Fibroblast of peridontal ligament (primary cell): Measurements from ENCODE around the gene PET117.
A peak's percentile ranks its signal among the peaks of the same experiment; 100 is the strongest.
"Not testable (repeated sequence)": the region's sequence is repeated elsewhere in the genome, so short reads cannot be mapped to it uniquely, and the experiment has no call there.

Experiments
- DNase-seq: peaks from one replicate; pipeline ENCODE4 v3.0.0-alpha.2; 2010; ENCODE audit errors: extremely low read depth

PET117 gene

DNA sequence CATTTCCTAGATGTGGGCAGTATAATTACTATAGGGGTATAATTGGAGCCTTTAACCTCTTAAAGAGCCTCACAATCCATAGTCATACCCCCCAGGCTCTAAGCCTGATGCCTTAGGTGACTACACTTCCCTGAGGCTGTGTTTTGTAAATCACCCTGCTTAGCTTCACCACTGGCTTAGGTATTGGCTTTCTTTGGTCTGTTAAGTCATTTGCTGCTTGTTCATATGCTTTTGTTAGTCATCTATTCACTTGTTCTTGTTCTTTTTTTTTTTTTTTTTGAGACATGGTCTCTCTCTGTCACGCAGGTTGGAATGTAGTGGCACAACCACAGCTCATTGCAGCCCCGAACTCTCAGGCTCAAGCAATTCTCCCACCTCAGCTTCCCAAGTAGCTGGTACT is 26.7 kb downstream of the PET117 start:
- peak; percentile 2 for DNase-seq

DNA sequence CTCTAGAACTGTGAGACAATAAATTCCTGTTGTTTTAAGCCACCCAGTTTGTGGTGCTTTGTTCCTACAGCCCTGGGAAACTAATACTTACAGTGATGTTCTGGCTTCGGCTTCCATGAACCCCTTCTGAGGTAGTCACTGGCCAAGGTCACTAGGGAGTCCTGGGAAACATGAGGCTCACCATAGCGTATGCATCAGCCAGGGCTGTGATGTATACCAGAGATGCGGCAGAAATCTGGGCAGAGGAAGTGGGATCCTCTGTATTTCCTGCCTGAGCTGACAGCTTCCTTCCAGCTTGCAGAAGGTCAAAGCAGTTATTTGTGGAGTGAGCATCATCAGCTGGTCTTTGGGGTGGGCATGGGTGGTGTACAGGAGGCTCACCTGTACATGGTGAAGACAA is 27.9 kb downstream of the PET117 start:
- DNase-seq: no peak

- no peak for DNase-seq
Observed at GRCh38 chr20:18166241-18166881, 28.7 kb downstream of the PET117 start.

GRCh38 chr20:18166950-18167349 is 29.3 kb downstream of the PET117 start:
- DNase-seq: no peak

DNA sequence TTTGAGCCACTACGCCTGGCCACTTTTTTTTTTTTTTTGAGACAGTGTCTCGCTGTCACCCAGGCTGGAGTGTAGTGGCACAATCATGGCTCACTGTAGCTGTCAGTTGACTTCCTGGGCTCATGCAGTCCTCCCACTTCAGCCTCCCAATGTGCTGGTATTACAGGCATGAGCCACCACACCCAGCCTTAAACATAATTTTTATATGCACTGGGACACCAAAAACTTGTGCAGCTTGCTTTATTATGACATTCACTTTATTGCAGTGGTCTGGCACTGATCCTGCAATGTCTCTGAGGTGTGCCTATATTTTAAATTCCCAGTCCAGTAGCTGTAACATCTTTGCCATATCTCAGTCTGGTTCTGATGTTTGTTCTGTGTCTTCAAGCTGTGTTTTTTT is 34.7 kb downstream of the PET117 start:
- DNase-seq: no peak

DNA sequence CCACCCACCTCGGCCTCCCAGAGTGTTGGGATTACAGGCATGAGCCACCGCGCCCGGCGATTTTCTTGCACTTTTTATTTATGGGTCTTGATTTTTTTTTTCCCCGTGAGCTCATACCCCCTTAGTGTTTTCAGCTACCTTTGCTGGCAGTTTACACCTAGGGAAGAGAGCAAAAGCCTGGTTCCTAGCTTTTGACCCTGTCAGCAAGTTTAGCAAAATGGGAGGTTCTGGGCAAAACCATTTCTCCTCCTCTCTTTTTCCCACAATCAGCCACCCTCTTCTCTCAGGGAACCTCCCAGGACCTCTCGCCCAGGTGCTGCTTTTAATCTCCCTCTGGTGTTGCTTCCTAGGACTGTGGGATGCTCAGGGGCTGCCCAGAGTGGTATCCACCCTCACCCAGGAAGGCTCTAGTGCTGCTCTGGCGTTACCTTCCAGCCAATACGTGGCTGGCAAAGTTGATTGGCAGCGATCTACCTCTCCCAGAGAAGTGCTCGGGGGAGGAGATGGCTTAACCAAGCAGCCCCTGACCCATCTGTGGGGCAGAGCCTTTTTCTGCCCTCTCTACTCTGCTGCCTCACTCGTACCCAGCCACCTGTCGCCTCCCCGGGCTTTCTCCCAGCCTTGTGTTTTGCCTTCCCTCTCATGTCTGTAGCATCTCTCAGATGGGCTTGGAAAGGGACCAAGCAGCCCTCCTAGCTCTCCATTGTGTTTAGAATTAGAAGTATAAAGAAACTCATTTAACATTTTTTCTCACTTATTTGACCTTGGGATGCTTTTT is 37.4 kb downstream of the PET117 start:
- no peak for DNase-seq

DNA sequence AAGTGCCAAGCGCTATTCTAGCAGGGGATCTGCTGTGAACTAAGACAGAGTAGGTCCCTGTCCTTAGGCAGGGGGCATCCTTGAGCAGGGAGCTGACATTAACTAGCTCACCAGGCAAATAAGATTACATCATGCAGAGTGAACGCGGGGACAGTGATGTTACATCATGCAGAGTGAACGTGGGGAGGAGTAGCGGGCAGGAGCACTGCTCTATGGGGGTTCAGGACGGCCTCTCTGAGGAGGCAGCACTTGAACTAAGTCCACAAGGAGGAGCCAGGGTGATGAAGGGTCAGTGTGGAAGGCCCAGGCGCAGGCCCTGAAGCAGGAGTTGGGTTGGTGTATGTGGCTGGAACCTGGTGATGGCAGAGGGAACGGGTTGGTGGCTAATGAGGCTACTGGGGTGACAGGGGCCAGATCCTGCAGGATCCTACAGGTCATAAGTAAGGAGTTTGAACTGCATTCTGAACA is 38.7 kb downstream of the PET117 start:
- no peak for DNase-seq

GRCh38 chr20:18180366-18180765 is 42.7 kb downstream of the PET117 start:
- not testable (repeated sequence) for DNase-seq

DNA sequence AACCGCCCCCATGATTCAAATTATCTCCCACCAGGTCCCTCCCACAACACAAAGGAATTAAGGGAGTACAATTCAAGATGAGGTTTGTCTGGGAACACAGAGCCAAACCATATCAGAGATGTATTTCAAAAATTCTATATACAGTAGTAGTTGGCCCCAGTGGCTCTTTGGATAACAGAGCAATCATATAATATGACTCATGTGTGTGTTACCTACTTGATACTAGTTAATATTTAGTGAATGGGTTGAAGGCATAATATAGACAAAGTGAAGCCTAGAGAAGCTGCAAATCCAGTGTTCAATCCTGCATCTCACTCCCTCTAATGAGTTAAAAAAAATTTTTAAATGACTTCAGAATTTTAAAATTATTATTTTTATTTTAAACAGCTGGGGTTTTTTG is 43.2 kb downstream of the PET117 start:
- DNase-seq: no peak

DNA sequence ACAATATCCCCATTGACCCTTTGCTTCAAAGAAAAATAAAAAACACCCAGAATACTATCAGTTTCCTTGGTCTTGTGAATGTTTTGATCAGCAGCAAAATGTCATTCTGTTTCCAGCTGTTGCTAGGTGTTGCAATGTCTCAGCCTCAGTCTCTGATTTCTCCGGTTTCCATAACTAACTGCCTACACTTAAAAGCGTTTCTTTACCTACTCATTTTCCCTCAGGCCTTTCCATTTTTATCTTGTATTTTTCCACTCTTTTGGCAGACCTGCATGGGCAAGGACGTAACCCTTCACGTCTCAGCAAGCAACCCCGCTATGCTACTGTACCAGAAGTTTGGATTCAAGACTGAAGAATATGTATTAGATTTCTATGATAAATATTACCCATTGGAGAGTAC is 49.4 kb downstream of the PET117 start:
- peak; percentile 5 for DNase-seq

DNA sequence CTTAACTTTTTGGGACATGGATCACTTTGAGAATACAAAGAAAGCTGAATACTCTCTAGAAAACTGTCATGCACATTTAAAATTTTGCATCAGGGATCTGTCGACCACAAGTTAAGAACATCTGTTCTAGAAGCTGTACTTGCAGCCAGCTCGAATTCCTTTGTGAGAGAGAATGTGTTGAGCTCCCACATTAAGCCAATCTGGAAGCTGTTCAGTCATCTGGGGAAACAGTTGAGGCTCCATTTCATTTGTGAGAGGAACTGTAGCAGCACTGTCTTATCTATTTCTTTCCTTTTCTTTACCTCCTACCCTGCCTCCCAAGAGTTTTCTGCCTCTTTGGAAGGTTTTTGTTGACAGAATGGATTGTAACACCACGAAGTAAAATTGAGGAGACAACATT is 50.8 kb downstream of the PET117 start:
- DNase-seq: peak; percentile 72

- DNase-seq: no peak
Observed at GRCh38 chr20:18190338-18191233, 52.9 kb downstream of the PET117 start.

- no peak for DNase-seq
Observed at GRCh38 chr20:18191306-18191705, 53.6 kb downstream of the PET117 start.
